Endothelial cell of umbilical vein (primary cell): ENCODE measurements around the gene TRRAP. TPM values are rescaled to one million over a fixed set of nuclear protein-coding genes. Genes with fewer than 3 reads are reported as not detected.

Experiments used
- BruUV-seq: library from RNA; stranded (reverse); fragments of 400-500 nt; replicated peaks from 2 replicates; lab custom pipeline; 2021; lab: Mats Ljungman, UMichigan
- CTCF ChIA-PET: fragments of 300-600, 350-600 bp; sonication (Branson Sonifier 250); formaldehyde crosslinking; loops from one replicate; lab custom pipeline; 2021; ENCODE audit warnings: antibody characterized with exemption, inconsistent platforms; lab: Charles Lee
- POLR2A ChIA-PET: fragments of 300-600, 350-600 bp; sonication (Branson Sonifier 250); formaldehyde crosslinking; loops from one replicate; lab custom pipeline; 2021; ENCODE audit warnings: antibody characterized with exemption, inconsistent platforms; lab: Charles Lee
- DNase-seq: peaks from one replicate; pipeline ENCODE4 v3.0.0-alpha.2; 2011; ENCODE audit warnings: low read depth, low spot score
- FAIRE-seq: peaks from 2 replicates; lab custom pipeline; 2011; peaks lifted over from hg19 to GRCh38; lab: Jason Lieb, UNC
- H2AFZ ChIP-seq: 2 replicates; pipeline ENCODE4 v1.6.0; 2012; ENCODE audit warnings: low read depth, low read length, control low read depth, inconsistent platforms
- H3K27ac ChIP-seq: 2 replicates; pipeline ENCODE4 v1.5.1; 2011; ENCODE audit warnings: low read depth, mild to moderate bottlenecking, control low read depth, low read length, moderate library complexity; ENCODE audit not compliant: insufficient read depth
- H3K27me3 ChIP-seq, 2 experiments: 2 replicates each; pipeline versions ENCODE4 v1.6.0 to v1.6.1; 2011; ENCODE audit warnings: low read length in 2 of 2, mixed read lengths in 1 of 2; ENCODE audit not compliant: control insufficient read depth in 2 of 2, insufficient read depth in 2 of 2
- H3K36me3 ChIP-seq, 2 experiments: 2 replicates in 1 of 2; 3 replicates in 1 of 2; pipeline ENCODE4 v1.5.1; 2011; ENCODE audit warnings: low read length in 2 of 2, mild to moderate bottlenecking in 1 of 2, moderate library complexity in 1 of 2; ENCODE audit not compliant: control insufficient read depth in 2 of 2, insufficient read depth in 2 of 2; ENCODE audit errors: extremely low read depth in 1 of 2
- H3K4me1 ChIP-seq: 3 replicates; pipeline ENCODE4 v1.5.1; 2011; ENCODE audit warnings: mild to moderate bottlenecking, low read length; ENCODE audit not compliant: control insufficient read depth, insufficient read depth; ENCODE audit errors: extremely low read depth
- H3K4me2 ChIP-seq: 2 replicates; pipeline ENCODE4 v1.6.1; 2011; ENCODE audit warnings: low read length, control low read depth, mixed read lengths; ENCODE audit not compliant: insufficient read depth
- H3K4me3 ChIP-seq, 3 experiments: fragments of 200-600 bp in 1 of 3; sonication (generic), shearing (Covaris generic) in 1 of 3; replicated peaks in 1 of 3; 2 replicates each; pipeline ENCODE4 v1.5.1; 2011 to 2016; ENCODE audit warnings: control low read depth in 3 of 3, low read length in 3 of 3, mild to moderate bottlenecking in 2 of 3, inconsistent platforms in 1 of 3, low read depth in 1 of 3, moderate library complexity in 1 of 3; ENCODE audit not compliant: insufficient read depth in 1 of 3
- H3K79me2 ChIP-seq: 2 replicates; pipeline ENCODE4 v1.6.0; 2012; ENCODE audit warnings: low read length, inconsistent platforms; ENCODE audit not compliant: control insufficient read depth, insufficient read depth
- H3K9ac ChIP-seq: replicated peaks from 2 replicates; pipeline ENCODE3; 2011; ENCODE audit warnings: low read length, control low read depth; ENCODE audit not compliant: insufficient read depth; ENCODE audit errors: extremely low read depth
- H3K9me1 ChIP-seq: replicated peaks from 3 replicates; pipeline ENCODE4 v1.6.0; 2011; ENCODE audit warnings: mild to moderate bottlenecking, low read length; ENCODE audit not compliant: control insufficient read depth, insufficient read depth; ENCODE audit errors: extremely low read depth
- H3K9me3 ChIP-seq: replicated peaks from 2 replicates; pipeline ENCODE4 v1.5.1; 2012; ENCODE audit warnings: low read length, inconsistent platforms; ENCODE audit not compliant: control insufficient read depth, insufficient read depth
- H4K20me1 ChIP-seq: replicated peaks from 2 replicates; pipeline ENCODE3; 2011; ENCODE audit warnings: mild to moderate bottlenecking, low read length; ENCODE audit not compliant: control insufficient read depth, insufficient read depth; ENCODE audit errors: extremely low read depth
- EZH2 ChIP-seq: IDR thresholded peaks from 2 replicates; pipeline ENCODE4 v1.6.1; 2012; ENCODE audit warnings: borderline replicate concordance, low read depth, mild to moderate bottlenecking, moderate library complexity, low read length, inconsistent platforms; ENCODE audit not compliant: severe bottlenecking
- FOS ChIP-seq: IDR thresholded peaks from 2 replicates; pipeline ENCODE4 v1.6.1; 2011; ENCODE audit warnings: mild to moderate bottlenecking, low read length, moderate library complexity, borderline replicate concordance; ENCODE audit not compliant: insufficient read depth
- GATA2 ChIP-seq: IDR thresholded peaks from 2 replicates; pipeline ENCODE4 v1.7.0; 2011; ENCODE audit warnings: low read depth, mild to moderate bottlenecking, moderate library complexity, mixed read lengths, low read length; ENCODE audit not compliant: insufficient read length, insufficient read depth
- JUN ChIP-seq: IDR thresholded peaks from 2 replicates; pipeline ENCODE4 v1.6.1; 2011; ENCODE audit warnings: borderline replicate concordance, low read depth; ENCODE audit not compliant: insufficient read length, insufficient read depth
- MYC ChIP-seq: IDR thresholded peaks from one replicate; pipeline ENCODE4 v1.6.1; 2011; ENCODE audit warnings: mild to moderate bottlenecking, low read depth, low read length
- POLR2A ChIP-seq: IDR thresholded peaks from 2 replicates; pipeline ENCODE4 v1.6.1; 2012; ENCODE audit warnings: low read depth, mild to moderate bottlenecking, control low read depth, low read length
- POLR2AphosphoS5 ChIP-seq: IDR thresholded peaks from 2 replicates; pipeline ENCODE4 v1.6.1; 2012; ENCODE audit warnings: low read depth, mild to moderate bottlenecking, control low read depth, low read length, moderate library complexity; ENCODE audit not compliant: insufficient read depth
- dilution Hi-C: fragments of 300-500 bp; cut with MboI; formaldehyde crosslinking; loops from one replicate; pipeline ENCODE4 v1.15.0; 2019; ENCODE audit warnings: low sequenced_read_pairs; ENCODE audit not compliant: extremely low pct_ligation_motif_present
- intact Hi-C: fragments of 100-400 bp; cut with micrococcal nuclease; formaldehyde crosslinking; loops from one replicate; pipeline ENCODE4 v1.10.0; 2022
- polyA plus RNA-seq, 4 experiments: library from polyadenylated mRNA; depleted of rRNA in 3 of 4; stranded (reverse) in 3 of 4; unstranded in 1 of 4; fragments of >200 nt; gene quantifications; 2 replicates each; pipeline versions ENCODE4 v1.2.1 to v1.2.3, GENCODE V29; 2011 to 2012; ENCODE audit warnings: missing spikeins in 1 of 4
- total RNA-seq: library from RNA; stranded (reverse); gene quantifications from 2 replicates; pipeline ENCODE4 v1.2.3, GENCODE V29; 2021
- TF ChIP-seq, protein P1 (sequence below): IDR thresholded peaks from 2 replicates; pipeline ENCODE4 v1.6.1; 2011; ENCODE audit not compliant: insufficient read depth, insufficient read length
- TF ChIP-seq, protein P2 (sequence below), 2 donors: IDR thresholded peaks; 1 replicate in 1 of 2; 2 replicates in 1 of 2; pipeline ENCODE4 v1.5.1; 2011; ENCODE audit warnings: low read length in 2 of 2, mild to moderate bottlenecking in 2 of 2, moderate library complexity in 2 of 2, control low read depth in 1 of 2, inconsistent platforms in 1 of 2, low read depth in 1 of 2; ENCODE audit not compliant: insufficient read depth in 1 of 2; ENCODE audit errors: extremely low read depth in 1 of 2

TRRAP gene
- total and polyA plus RNA-seq, 2 donors (not counting 3 experiments of a cell fraction or from before 2014, with no cell fraction given), result 21.8 to 45.8 TPM

DNA sequence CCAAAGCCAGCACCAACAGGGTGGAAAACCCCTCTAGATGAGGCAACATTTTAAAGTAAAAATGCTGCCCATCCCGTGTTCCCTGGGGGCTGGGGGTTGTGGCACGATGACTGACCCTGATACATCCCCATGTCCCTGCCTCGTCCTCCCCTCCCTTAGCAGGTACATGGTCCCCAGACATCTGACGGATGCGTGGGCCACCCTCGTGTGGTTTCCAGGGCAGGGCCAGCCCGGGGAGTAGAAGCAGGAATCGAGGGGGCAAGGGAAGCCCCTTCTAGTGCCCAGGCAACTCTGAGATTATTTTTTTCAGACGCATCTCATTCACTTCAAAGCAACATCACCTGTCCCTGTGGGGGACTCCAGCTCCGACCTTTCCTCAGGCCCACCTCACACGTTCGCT is 12.0 kb upstream of the TRRAP start:
- Histone ChIP-seq H3K27ac (no peak overlapping the region), H3K4me3 (no peak overlapping the region), H4K20me1 (no peaks in the 10 kb centered on the region), H3K4me1 (no peaks in the 10 kb centered on the region), H3K9me1 (no peaks in the 10 kb centered on the region), H3K9ac (no peak overlapping the region), H3K36me3 (no peaks in the 10 kb centered on the region), H3K4me2 (no peak overlapping the region), H3K79me2 (no peaks in the 10 kb centered on the region), H3K27me3 (peaks cover 23 to 24% of the 10 kb centered on the region in 2 experiments), H3K9me3 (no peaks in the 10 kb centered on the region), H2AFZ (no peak overlapping the region)
- intact Hi-C loops (no loop called here), dilution Hi-C loops (no loop called here)
- BruUV-seq, result no TSS peak
- TF ChIP-seq, protein P1, sequence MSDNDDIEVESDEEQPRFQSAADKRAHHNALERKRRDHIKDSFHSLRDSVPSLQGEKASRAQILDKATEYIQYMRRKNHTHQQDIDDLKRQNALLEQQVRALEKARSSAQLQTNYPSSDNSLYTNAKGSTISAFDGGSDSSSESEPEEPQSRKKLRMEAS, result no peak
- TF ChIP-seq POLR2AphosphoS5 (no peak), JUN (no peak), GATA2 (no peak), EZH2 (no peak), POLR2A (no peak), MYC (no peak), FOS (no peak)
- TF ChIP-seq, protein P2, sequence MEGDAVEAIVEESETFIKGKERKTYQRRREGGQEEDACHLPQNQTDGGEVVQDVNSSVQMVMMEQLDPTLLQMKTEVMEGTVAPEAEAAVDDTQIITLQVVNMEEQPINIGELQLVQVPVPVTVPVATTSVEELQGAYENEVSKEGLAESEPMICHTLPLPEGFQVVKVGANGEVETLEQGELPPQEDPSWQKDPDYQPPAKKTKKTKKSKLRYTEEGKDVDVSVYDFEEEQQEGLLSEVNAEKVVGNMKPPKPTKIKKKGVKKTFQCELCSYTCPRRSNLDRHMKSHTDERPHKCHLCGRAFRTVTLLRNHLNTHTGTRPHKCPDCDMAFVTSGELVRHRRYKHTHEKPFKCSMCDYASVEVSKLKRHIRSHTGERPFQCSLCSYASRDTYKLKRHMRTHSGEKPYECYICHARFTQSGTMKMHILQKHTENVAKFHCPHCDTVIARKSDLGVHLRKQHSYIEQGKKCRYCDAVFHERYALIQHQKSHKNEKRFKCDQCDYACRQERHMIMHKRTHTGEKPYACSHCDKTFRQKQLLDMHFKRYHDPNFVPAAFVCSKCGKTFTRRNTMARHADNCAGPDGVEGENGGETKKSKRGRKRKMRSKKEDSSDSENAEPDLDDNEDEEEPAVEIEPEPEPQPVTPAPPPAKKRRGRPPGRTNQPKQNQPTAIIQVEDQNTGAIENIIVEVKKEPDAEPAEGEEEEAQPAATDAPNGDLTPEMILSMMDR (IDR thresholded peaks at IDR 0.05; ENCODE audit: extremely low read depth in 1 of 2, insufficient read depth in 1 of 2, low read depth in 1 of 2, low read length in 2 of 2), result no peak
- no peak for DNase-seq
- CTCF ChIA-PET, result no interaction called here
- no peak for FAIRE-seq
- POLR2A ChIA-PET, result no interaction called here
